DOHH2 (cell line): ENCODE results near the gene IZUMO1R.

ENCODE experiments used
- H3F3A ChIP-seq: fragments of 200-600 bp; sonication (generic), shearing (Covaris generic); 2 replicates; pipeline ENCODE4 v1.6.0; 2016; ENCODE audit warnings: antibody characterized with exemption, mild to moderate bottlenecking; ENCODE audit not compliant: control insufficient read depth, insufficient read depth
- H3K27ac ChIP-seq: fragments of 200-600 bp; sonication (generic); 2 replicates; pipeline ENCODE4 v1.5.1; 2014; ENCODE audit warnings: low read depth, mild to moderate bottlenecking, low read length, moderate library complexity
- H3K27me3 ChIP-seq: fragments of 200-600 bp; sonication (generic); 2 replicates; pipeline ENCODE4 v1.6.1; 2014; ENCODE audit warnings: mild to moderate bottlenecking, low read length, mixed read lengths; ENCODE audit not compliant: control insufficient read depth
- H3K36me3 ChIP-seq: fragments of 200-600 bp; sonication (generic); 2 replicates; pipeline ENCODE4 v1.6.1; 2014; ENCODE audit warnings: mild to moderate bottlenecking, low read length, moderate library complexity, mixed read lengths; ENCODE audit not compliant: control insufficient read depth
- H3K4me1 ChIP-seq: fragments of 200-600 bp; sonication (generic); 2 replicates; pipeline ENCODE4 v1.6.1; 2014; ENCODE audit warnings: mild to moderate bottlenecking, low read length, mixed read lengths; ENCODE audit not compliant: control insufficient read depth
- H3K4me2 ChIP-seq: fragments of 200-600 bp; sonication (generic); 2 replicates; pipeline ENCODE4 v1.6.0; 2014; ENCODE audit warnings: mild to moderate bottlenecking, low read length, moderate library complexity
- H3K4me3 ChIP-seq: fragments of 200-600 bp; sonication (generic); 2 replicates; pipeline ENCODE4 v1.5.1; 2014; ENCODE audit warnings: mild to moderate bottlenecking, low read length, mixed read lengths
- H3K79me2 ChIP-seq: fragments of 200-600 bp; sonication (generic); 2 replicates; pipeline ENCODE4 v1.6.1; 2014; ENCODE audit warnings: mild to moderate bottlenecking, low read length, mixed read lengths; ENCODE audit not compliant: control insufficient read depth
- H3K9me2 ChIP-seq: fragments of 200-600 bp; sonication (generic); replicated peaks from 2 replicates; pipeline ENCODE4 v1.6.1; 2014; ENCODE audit warnings: mild to moderate bottlenecking, low read length, mixed read lengths; ENCODE audit not compliant: control insufficient read depth
- H3K9me3 ChIP-seq: fragments of 200-600 bp; sonication (generic); 2 replicates; pipeline ENCODE4 v1.6.1; 2014; ENCODE audit warnings: antibody characterized with exemption, low read length, mixed read lengths; ENCODE audit not compliant: control insufficient read depth, insufficient read depth
- H4K20me1 ChIP-seq: fragments of 200-600 bp; sonication (generic); 2 replicates; pipeline ENCODE4 v1.6.0; 2014; ENCODE audit warnings: low read depth, mild to moderate bottlenecking, antibody characterized with exemption, low read length, moderate library complexity; ENCODE audit not compliant: control insufficient read depth, insufficient read depth
- CTCF ChIP-seq: fragments of 200-600 bp; sonication (generic); IDR thresholded peaks from one replicate; pipeline ENCODE4 v1.5.1; 2014; ENCODE audit warnings: antibody characterized with exemption, mild to moderate bottlenecking, low read depth, low read length; ENCODE audit not compliant: poor library complexity, severe bottlenecking
- EZH2phosphoT487 ChIP-seq: fragments of 200-600 bp; sonication (generic); IDR thresholded peaks from 2 replicates; pipeline ENCODE4 v1.6.1; 2017; ENCODE audit warnings: borderline replicate concordance, mild to moderate bottlenecking, antibody characterized with exemption, low read length, moderate library complexity, mixed read lengths

IZUMO1R gene

DNA sequence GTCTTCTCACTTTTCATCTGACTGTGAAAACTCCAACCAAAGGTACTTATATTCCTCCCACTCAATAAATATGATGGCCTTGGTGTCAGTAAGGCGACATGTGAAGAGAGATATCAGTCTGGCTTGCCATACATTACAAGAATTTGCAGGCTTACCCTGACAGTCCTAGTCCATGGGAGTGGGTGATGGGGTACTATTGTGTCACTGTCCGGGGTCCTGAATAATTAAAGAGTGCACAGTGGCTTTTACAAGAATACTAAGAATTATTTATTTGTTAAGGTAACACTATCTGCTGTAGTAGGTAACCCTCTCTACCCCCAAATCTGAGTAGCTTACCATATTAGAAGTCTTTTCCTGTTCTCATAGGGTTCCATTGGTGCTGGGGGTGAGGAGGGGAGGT lies 23.1 kb upstream of the IZUMO1R start:
- H4K20me1 ChIP-seq = no peaks in the 10 kb centered on the region
- no peaks in the 10 kb centered on the region for H3K79me2 ChIP-seq

GRCh38 chr11:94283678-94284077 lies 20.7 kb upstream of the IZUMO1R start:
- Histone ChIP-seq H3K4me3 (no peak overlapping the region), H3K27me3 (no peaks in the 10 kb centered on the region), H4K20me1 (no peaks in the 10 kb centered on the region), H3K9me3 (no peaks in the 10 kb centered on the region), H3K79me2 (no peaks in the 10 kb centered on the region), H3K4me1 (no peaks in the 10 kb centered on the region), H3F3A (no peaks in the 10 kb centered on the region), H3K4me2 (no peak overlapping the region), H3K36me3 (no peaks in the 10 kb centered on the region), H3K9me2 (no peaks in the 10 kb centered on the region), H3K27ac (no peak overlapping the region)
- TF ChIP-seq CTCF (no peak), EZH2phosphoT487 (no peak)

More for the DNA sequence above, 23.1 kb upstream of the IZUMO1R start:
- H3K4me1 ChIP-seq = no peaks in the 10 kb centered on the region
- H3K9me2 ChIP-seq = no peaks in the 10 kb centered on the region
- H3K27ac ChIP-seq = no peak overlapping the region
- no peaks in the 10 kb centered on the region for H3F3A ChIP-seq
- no peak overlapping the region for H3K4me3 ChIP-seq
- TF ChIP-seq EZH2phosphoT487 = no peak
- no peak for TF ChIP-seq CTCF
- no peaks in the 10 kb centered on the region for H3K36me3 ChIP-seq
- H3K4me2 ChIP-seq = no peak overlapping the region
- no peaks in the 10 kb centered on the region for H3K27me3 ChIP-seq
- no peaks in the 10 kb centered on the region for H3K9me3 ChIP-seq

DNA sequence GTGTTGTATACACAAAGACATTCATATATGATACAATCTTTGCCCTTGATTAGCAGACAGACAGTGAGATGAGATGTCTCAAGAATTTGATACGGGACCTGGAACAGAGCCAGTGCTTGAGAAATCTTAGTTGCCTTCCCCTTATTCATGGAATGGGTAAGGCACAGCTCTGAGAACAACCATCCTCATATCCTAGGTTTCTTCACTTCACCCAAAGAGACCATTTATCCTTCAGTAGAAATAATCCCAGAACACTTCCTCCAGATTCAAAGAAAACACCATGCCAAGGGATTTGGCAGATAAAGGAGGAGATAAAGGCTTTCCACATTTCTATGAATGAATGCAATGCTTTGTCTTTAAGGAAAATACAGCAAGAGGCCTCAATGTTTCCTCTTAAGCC lies 8.8 kb upstream of the IZUMO1R start:
- TF ChIP-seq EZH2phosphoT487 = no peak
- no peak for TF ChIP-seq CTCF
- Histone ChIP-seq H3K4me1 (no peaks in the 10 kb centered on the region), H3F3A (no peaks in the 10 kb centered on the region), H4K20me1 (no peaks in the 10 kb centered on the region), H3K9me3 (no peaks in the 10 kb centered on the region), H3K36me3 (no peaks in the 10 kb centered on the region), H3K79me2 (no peaks in the 10 kb centered on the region), H3K4me3 (no peak overlapping the region), H3K27me3 (no peaks in the 10 kb centered on the region), H3K27ac (no peak overlapping the region), H3K4me2 (no peak overlapping the region), H3K9me2 (no peaks in the 10 kb centered on the region)
